Omental fat pad (tissue), 4 donors: ENCODE measurements around the gene SH3GL1. TPM values are rescaled to one million over a fixed set of nuclear protein-coding genes. Genes with fewer than 3 reads are reported as not detected.

Experiments
- ATAC-seq: fragments of 150-250 bp; one replicate; pipeline ENCODE4 v1.9.1; 2016; ENCODE audit warnings: mild to moderate bottlenecking, moderate library complexity; ENCODE audit not compliant: low FRiP score
- DNase-seq: peaks from one replicate; pipeline ENCODE4 v3.0.0-alpha.2; 2019; ENCODE audit warnings: low spot score
- CTCF ChIP-seq, 3 donors: fragments of 450-650 bp; IDR thresholded peaks; one replicate each; pipeline ENCODE4 v1.5.1; 2016 to 2017; ENCODE audit warnings: antibody characterized with exemption in 3 of 3, mild to moderate bottlenecking in 3 of 3, moderate library complexity in 2 of 3
- total RNA-seq, 4 donors: library from RNA; depleted of rRNA; stranded (reverse); fragments of >200 nt; gene quantifications; one replicate each; pipeline ENCODE4 v1.1.0, GENCODE V29; 2016

SH3GL1 gene
- total RNA-seq, 4 donors from 2014 or later, result 38.0 to 54.9 (median 48.2) TPM

GRCh38 chr19:4415352-4415751 is 15.0 kb upstream of the SH3GL1 start:
- TF ChIP-seq CTCF (IDR thresholded peaks at IDR 0.05), result no peak
- DNase-seq (no peak), ATAC-seq (peak; percentile 74)

DNA sequence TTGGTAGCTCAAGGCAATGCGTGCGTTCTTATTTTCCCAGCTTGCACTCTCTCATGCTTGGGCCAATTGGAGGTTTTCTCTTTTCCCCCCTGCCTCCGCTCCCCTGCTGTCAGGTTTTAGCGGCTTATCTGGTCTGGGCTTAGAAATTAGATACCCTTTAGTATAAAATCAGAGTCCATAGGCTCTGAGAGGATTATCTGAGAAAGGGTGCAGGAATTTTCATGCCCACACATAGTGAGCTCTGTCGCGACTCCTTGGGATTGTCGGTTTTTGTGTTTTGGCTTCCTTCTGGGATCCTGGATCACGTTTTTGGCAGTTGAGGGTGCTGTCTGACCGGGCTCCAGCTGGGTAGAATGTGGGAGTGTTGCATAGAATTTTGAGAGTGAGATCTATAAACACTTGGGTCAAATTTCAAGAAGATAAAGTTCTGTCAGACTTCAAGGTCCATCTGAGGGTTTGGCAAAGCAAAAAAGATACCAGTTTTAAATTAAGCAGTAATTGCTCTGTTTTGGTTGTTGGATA is 14.5 kb upstream of the SH3GL1 start:
- TF ChIP-seq CTCF (IDR thresholded peaks at IDR 0.05), result no peak
- peak; percentile 45 for ATAC-seq
- no peak for DNase-seq

GRCh38 chr19:4414144-4414799 is 13.9 kb upstream of the SH3GL1 start:
- DNase-seq (no peak), ATAC-seq (no peak)
- no peak for TF ChIP-seq CTCF (IDR thresholded peaks at IDR 0.05)

GRCh38 chr19:4413588-4413987 is 13.2 kb upstream of the SH3GL1 start:
- ATAC-seq, result no peak
- DNase-seq, result no peak
- no peak for TF ChIP-seq CTCF (IDR thresholded peaks at IDR 0.05)

- TF ChIP-seq CTCF (IDR thresholded peaks at IDR 0.05), result no peak
- ATAC-seq (no peak), DNase-seq (no peak)
These were observed 9.0 kb upstream of the SH3GL1 start for GRCh38 chr19:4409123-4409933.

- no peak for ATAC-seq
- no peak for TF ChIP-seq CTCF (IDR thresholded peaks at IDR 0.05)
These were observed 6.3 kb upstream of the SH3GL1 start for GRCh38 chr19:4406626-4407025.

More at GRCh38 chr19:4406626-4407025, 6.3 kb upstream of the SH3GL1 start:
- DNase-seq, result no peak
